T-helper 2 cell treated with Interferon-gamma antibody and Interleukin-4, amounts not matched to agents 5 μg/mL and 100 μg/mL, for 36 hours (primary cell): Measurements from ENCODE around the gene MGMT.

ENCODE experiments used
- DNase-seq: peaks from one replicate; pipeline ENCODE4 v3.0.0; 2021; ENCODE audit warnings: low spot score
- H3K27ac Mint-ChIP-seq: one replicate; pipeline ENCODE4 v1.8.0; 2021; ENCODE audit warnings: mild to moderate bottlenecking, mixed read lengths
- H3K27me3 Mint-ChIP-seq: one replicate; pipeline ENCODE4 v1.8.0; 2021; ENCODE audit warnings: low read depth, mixed read lengths
- H3K36me3 Mint-ChIP-seq: one replicate; pipeline ENCODE4 v1.8.0; 2021; ENCODE audit warnings: low read depth, mixed read lengths
- H3K4me1 Mint-ChIP-seq: one replicate; pipeline ENCODE4 v1.8.0; 2021; ENCODE audit warnings: low read depth, mixed read lengths
- H3K4me3 Mint-ChIP-seq: one replicate; pipeline ENCODE4 v1.8.0; 2022; ENCODE audit warnings: mild to moderate bottlenecking, moderate library complexity, mixed read lengths
- H3K9me3 Mint-ChIP-seq: one replicate; pipeline ENCODE4 v1.8.0; 2021; ENCODE audit warnings: mixed read lengths

The MGMT gene

DNA sequence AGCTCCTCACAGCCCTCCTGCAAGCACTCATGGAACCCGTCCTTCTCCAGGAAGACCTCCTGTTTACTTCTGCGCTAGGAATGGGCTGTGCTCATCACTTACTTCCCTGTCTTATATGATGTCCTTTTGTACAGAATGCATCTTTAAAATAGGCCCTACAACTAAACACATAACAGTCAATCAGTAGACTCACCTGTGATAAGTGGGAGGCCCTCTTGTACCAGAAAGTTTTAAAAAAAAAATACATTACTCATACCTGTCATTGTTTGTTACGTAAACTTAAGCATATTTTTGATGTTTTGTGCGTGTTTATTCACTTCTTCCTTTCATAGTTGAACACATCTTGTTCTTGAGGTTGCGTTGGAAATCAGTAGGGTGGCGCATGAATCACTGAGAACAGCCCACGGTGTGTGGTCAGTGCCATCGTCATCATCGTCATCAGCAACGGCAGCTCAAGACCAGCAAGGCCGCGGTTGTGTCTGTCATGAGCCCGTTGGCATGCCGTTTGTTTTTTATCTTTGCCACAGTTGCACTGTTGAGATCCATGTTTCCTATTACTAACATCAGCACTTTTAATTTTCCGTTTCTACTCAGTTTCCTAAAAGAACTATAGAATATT, 232.8 kb downstream of the MGMT start:
- no peak overlapping the region for H3K4me3 Mint-ChIP-seq
- no peak overlapping the region for H3K27ac Mint-ChIP-seq
- no peak for DNase-seq
- no peaks in the 10 kb centered on the region for H3K27me3 Mint-ChIP-seq
- H3K36me3 Mint-ChIP-seq = no peaks in the 10 kb centered on the region
- H3K4me1 Mint-ChIP-seq = peaks cover 2% of the 10 kb centered on the region
- H3K9me3 Mint-ChIP-seq = no peaks in the 10 kb centered on the region

DNA sequence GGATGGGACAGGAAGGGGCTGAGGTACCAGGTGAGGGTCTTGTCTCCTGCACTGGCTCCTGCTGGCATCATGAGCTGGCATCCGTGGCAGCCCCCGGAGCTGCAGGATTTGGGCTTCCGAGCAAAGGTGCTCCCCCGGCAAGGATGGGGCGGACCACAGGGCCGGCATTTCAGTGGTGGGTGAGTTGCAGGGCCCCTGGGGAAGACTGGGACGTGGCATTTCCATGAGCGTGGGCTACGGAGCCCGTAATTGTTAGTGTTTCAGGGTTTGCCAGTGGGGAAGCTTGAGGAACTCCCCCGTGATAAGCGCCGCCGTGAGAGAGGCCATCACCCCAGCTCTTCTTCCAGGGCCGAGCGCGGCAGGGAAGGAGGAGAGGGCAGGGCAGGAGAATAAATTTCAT, 235.6 kb downstream of the MGMT start:
- no peak for DNase-seq
- H3K4me1 Mint-ChIP-seq = peaks cover 2% of the 10 kb centered on the region
- no peaks in the 10 kb centered on the region for H3K27me3 Mint-ChIP-seq
- no peaks in the 10 kb centered on the region for H3K36me3 Mint-ChIP-seq
- no peak overlapping the region for H3K27ac Mint-ChIP-seq
- H3K9me3 Mint-ChIP-seq = no peaks in the 10 kb centered on the region
- no peak overlapping the region for H3K4me3 Mint-ChIP-seq

DNA sequence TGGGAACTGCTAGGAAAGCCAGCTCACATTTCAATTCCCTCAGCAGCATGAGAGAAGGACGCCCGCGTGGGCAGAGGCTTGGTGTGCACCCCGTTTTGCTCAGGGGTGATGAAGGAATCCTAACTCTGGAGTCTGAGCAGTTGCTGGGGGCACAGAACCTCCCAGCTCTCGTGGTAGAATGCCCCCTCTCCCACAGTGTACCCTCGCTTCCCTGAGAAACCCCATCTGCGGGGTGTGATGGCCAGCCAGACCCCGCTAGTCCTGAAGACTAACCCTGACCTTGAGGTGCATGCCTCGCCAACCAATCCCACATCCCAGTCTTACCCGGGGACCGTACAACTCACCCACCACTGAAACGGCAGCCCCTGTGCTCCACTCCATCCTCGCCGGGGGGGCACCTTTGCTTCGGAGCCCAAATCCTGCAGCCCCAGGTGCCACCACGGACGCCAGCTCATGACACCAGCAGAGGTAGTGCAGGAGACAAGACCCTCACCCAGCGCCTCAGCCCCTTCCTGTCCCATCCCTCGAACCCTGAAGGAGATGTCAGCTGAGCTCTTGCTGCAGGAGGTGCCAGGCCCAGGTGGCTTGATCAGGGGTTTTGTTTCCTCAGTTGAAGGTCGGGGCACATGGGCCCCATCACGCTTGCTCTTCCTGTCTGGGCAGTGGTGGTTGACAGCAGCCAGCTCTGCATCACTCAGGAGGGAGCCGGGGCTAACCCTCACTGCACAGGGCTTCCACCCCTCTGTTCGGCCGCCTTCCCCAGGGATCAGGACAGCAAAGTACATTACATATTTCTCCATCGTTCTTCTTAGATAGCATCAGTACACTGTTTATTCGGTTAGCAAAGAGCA, 236.5 kb downstream of the MGMT start:
- no peak overlapping the region for H3K4me3 Mint-ChIP-seq
- H3K36me3 Mint-ChIP-seq = no peaks in the 10 kb centered on the region
- DNase-seq = no peak
- no peak overlapping the region for H3K27ac Mint-ChIP-seq
- no peaks in the 10 kb centered on the region for H3K9me3 Mint-ChIP-seq
- no peaks in the 10 kb centered on the region for H3K27me3 Mint-ChIP-seq
- peaks cover 2% of the 10 kb centered on the region for H3K4me1 Mint-ChIP-seq

DNA sequence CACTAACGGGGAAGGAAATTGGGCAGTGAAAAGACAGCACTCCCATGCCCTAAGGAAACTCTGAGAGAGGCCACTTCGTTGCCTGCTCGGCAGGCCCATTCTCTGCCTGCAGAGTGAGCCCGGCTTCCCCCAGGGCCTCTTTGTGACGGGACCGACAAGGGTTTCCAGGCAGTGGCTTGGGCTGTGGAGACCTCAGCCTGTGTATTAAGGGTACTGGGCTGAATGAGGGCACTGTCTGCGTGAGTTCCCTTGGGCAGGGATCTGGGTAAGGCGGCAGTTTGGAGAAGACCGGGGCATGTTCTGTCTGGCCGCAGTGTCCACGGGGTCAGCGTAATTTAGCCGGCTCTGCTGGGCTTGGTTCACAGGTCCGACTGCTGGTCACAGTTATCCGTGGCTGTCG, 237.2 kb downstream of the MGMT start:
- Mint-ChIP-seq H3K4me3 (no peak overlapping the region), H3K4me1 (peaks cover 2% of the 10 kb centered on the region), H3K27me3 (no peaks in the 10 kb centered on the region), H3K27ac (no peak overlapping the region), H3K36me3 (no peaks in the 10 kb centered on the region), H3K9me3 (no peaks in the 10 kb centered on the region)
- DNase-seq = no peak

DNA sequence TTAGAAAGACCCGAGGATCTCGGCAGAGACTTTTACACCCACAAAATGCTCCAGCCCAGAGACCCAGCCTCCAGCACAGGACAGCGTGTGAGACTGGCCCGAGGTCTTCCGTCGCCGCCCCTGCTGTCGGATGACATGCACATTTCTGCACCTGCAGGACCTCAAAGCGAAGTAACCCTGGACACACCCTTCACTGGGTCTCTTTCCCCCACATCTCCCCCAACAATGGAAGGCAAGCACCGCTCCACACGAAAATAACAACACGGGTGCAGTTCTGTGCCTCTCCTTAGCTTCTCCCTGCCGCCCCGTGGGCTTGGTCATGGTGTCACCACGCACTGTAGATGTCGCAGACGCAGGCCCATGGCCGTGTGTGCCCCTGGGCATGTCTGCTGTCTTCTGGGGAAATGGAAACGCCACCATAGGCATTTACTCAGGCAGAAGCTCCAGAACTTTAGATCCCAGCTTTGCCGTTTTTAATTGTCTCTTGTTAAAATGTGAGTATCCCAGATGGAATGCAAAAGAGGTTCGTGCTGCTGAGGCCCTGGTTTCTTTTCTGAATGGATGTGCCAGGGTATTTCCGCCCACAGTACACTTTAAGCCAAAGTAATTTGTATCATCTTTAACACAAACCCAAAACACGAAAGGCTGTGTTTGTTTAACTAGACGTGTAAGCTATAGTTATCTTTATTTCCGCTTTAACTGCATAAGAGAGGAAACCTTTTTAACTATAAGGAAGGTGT, 237.9 kb downstream of the MGMT start:
- Mint-ChIP-seq H3K36me3 (no peaks in the 10 kb centered on the region), H3K9me3 (no peaks in the 10 kb centered on the region), H3K27ac (no peak overlapping the region), H3K27me3 (no peaks in the 10 kb centered on the region), H3K4me1 (peaks cover 2% of the 10 kb centered on the region), H3K4me3 (no peak overlapping the region)
- no peak for DNase-seq

DNA sequence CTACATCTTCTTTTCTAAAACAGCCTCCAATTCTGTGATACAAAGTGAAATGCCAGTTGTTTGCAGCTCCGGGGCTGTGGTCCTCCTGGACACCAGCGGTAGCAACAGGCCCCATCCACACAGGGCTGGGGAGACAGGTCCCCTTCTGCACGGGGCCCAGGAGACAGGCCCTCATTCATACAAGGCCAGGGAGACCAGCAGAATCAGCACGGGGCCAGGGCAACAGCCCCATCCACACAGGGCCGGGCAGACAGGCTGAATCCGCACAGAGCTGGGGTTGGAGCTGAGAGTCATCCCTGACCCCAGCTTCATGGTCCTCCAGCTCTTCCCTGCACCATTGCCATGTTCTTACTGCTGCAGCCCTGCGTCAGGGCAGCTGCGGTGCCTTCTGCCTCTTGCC, 238.6 kb downstream of the MGMT start:
- Mint-ChIP-seq H3K36me3 (no peaks in the 10 kb centered on the region), H3K9me3 (no peaks in the 10 kb centered on the region), H3K27me3 (no peaks in the 10 kb centered on the region), H3K4me3 (no peak overlapping the region), H3K27ac (no peak overlapping the region), H3K4me1 (peaks cover 2% of the 10 kb centered on the region)
- no peak for DNase-seq

DNA sequence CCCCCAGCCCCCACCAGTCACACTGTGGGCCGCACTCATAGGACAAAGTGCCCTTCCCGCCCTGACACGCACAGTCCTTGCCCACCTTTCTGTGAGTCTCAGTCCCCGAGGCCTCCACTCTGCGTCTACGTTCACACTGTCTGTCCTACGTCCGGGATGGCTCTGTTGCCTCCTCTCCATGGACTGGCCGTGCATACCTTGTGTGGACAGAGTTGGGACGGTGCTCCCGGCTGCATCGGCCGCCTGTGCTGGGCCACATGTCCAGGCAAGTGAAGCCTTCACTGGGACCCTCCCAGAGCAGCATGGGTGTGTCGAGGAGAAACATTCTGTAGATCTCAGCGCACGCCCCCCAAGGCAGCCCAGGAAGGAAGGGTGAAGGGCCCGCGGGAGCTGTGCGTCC, 239.0 kb downstream of the MGMT start:
- Mint-ChIP-seq H3K9me3 (no peaks in the 10 kb centered on the region), H3K27ac (no peak overlapping the region), H3K4me3 (no peak overlapping the region), H3K4me1 (peaks cover 2% of the 10 kb centered on the region), H3K27me3 (no peaks in the 10 kb centered on the region), H3K36me3 (no peaks in the 10 kb centered on the region)
- no peak for DNase-seq

DNA sequence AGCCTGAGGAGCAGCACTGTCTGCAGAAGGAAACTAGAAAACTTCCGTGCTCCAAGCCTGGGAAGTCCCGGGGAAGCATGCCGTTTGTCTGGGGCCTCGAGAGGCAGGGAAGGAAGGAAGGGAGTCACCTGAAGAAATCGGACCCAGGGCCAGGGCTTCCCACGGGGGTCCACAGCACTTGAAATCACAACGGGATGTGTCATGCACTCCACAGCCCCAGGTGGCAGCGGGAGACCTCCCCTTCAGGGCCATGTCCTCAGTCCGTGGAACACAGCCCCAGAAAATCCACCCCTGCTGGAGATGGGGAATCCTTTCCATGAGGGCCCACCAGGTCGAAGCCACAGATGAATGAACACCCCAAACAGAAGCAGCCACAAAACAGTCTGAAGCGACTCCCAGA, 239.5 kb downstream of the MGMT start:
- no peaks in the 10 kb centered on the region for H3K9me3 Mint-ChIP-seq
- no peak overlapping the region for H3K27ac Mint-ChIP-seq
- no peak overlapping the region for H3K4me3 Mint-ChIP-seq
- peaks cover 2% of the 10 kb centered on the region for H3K4me1 Mint-ChIP-seq
- H3K27me3 Mint-ChIP-seq = no peaks in the 10 kb centered on the region
- no peaks in the 10 kb centered on the region for H3K36me3 Mint-ChIP-seq
- DNase-seq = no peak

DNA sequence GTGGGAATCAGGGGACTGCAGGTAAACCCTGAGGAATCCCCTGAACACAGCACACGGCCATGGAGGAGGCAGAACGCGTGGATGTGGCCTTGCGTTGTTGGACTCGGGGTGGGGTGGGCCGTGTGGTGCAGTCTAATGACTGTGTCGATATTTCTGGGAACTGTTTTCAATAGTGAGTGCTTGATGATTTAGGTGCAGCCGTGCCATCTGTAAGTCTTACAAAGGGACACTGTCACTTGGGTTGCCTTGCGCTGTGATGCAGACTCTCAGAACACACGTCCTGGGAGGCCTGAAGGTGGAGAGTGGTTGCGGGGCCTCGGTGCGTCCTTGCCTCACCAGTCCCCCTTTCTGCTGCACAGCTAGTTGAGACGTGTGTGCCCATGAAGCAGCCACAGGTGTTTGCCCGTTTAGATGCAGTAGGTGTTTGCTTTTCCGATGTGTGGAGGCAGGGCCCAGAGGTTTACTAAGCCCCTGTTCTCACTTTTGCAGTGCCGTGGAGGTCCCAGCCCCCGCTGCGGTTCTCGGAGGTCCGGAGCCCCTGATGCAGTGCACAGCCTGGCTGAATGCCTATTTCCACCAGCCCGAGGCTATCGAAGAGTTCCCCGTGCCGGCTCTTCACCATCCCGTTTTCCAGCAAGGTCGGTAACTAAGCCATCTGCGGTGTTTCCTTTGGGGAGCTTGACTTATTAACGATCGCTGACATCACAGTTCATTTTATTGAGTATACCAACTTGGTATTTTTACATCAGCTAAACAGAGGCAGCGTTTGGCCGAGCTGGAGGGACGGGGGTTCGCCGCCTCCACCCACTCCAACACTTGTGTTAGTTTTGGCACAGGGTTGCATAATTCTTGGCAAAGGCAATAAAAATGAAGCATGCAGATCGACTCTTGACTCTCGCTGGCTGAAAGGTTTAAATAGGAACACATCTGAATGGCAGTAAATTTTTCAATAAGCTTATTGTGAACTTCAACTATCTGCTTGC, 240.7 kb downstream of the MGMT start:
- no peaks in the 10 kb centered on the region for H3K36me3 Mint-ChIP-seq
- no peak overlapping the region for H3K27ac Mint-ChIP-seq
- H3K27me3 Mint-ChIP-seq = no peaks in the 10 kb centered on the region
- DNase-seq = no peak
- H3K9me3 Mint-ChIP-seq = no peaks in the 10 kb centered on the region
- H3K4me1 Mint-ChIP-seq = peaks cover 2% of the 10 kb centered on the region
- H3K4me3 Mint-ChIP-seq = no peak overlapping the region

DNA sequence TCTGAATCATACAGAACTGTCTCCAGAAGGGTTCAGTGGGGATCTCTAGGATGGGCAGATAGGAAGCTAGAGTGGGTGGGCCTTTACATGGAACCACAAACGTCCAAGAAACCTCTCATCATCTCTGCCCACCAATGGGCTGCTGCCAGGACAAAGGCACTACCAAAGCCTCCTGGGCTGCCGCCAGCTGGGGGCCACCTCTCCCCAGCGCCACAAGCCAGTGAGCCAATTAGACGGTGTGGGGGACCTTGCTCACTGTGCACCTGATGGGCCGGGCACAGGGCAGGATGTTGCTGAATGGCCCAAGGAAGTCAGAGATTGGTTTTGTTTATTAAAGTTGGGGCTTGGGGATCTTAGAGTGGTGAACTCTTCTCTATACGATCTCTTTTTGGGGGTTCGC, 242.1 kb downstream of the MGMT start:
- DNase-seq = no peak
- Mint-ChIP-seq H3K27me3 (no peaks in the 10 kb centered on the region), H3K9me3 (no peaks in the 10 kb centered on the region), H3K36me3 (no peaks in the 10 kb centered on the region), H3K4me1 (no peaks in the 10 kb centered on the region), H3K27ac (no peak overlapping the region), H3K4me3 (no peak overlapping the region)

DNA sequence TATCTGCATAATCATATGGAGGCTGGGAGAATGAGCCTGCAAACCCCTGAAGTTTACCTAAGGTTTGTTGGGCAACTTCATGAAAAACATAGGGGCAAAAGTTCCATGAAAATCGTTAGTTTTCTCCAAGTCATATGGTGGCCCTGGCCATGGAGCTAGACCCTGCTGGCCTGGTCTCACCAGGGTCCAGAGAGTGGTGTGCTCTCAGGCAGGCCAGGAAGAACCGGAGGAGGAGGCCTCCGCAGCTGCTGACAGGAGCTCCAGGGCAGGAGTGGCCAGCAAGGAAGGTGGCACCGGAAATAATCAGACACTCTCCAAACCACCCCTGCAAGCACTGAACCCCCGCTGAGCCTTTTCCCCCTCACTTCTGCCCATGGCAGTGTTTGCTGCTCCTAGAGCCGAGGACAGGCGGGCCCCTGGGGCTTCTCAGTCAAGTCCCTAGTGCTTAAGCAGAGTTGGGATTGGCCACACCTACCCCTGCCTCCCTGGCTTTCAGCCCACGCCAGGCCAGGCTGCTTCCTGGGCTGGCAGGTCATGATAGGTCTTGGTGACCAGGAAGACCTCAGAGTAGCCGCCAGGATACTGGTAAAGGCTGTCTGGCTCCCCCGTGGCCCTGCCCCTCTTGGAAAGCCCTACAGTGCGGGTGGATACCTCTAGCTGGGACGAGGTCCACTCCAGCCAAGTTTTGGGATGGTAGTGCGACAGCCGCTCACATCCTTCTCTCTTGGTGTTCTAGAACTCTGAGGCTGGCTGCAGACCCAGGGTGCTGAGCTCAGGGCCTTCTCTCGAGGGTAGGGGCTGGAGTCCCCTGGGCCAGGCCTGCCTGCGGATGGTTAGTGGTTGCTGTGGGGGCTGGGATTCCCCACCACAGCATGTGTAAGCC, 242.8 kb downstream of the MGMT start:
- no peaks in the 10 kb centered on the region for H3K4me1 Mint-ChIP-seq
- H3K9me3 Mint-ChIP-seq = no peaks in the 10 kb centered on the region
- H3K36me3 Mint-ChIP-seq = no peaks in the 10 kb centered on the region
- no peak overlapping the region for H3K27ac Mint-ChIP-seq
- H3K27me3 Mint-ChIP-seq = no peaks in the 10 kb centered on the region
- H3K4me3 Mint-ChIP-seq = no peak overlapping the region
- DNase-seq = no peak

DNA sequence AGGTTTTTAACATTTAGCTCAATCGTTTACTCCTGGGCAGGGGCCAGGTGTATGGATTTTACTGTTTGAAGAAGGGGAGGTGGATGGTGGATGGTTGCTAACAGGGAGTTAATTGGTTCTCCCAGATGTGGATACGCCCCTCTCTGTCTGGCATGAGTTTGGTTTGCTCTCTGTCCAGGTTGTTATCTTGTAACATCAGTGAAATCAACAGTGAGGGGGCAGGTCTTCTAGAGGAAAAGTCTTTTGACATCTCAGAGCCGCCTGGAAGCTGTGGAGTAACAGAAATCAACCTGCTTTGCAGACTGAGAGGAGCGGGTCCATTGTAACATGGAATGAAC, 243.4 kb downstream of the MGMT start:
- H3K27me3 Mint-ChIP-seq = no peaks in the 10 kb centered on the region
- H3K4me1 Mint-ChIP-seq = no peaks in the 10 kb centered on the region
- DNase-seq = no peak
- no peaks in the 10 kb centered on the region for H3K36me3 Mint-ChIP-seq
- no peak overlapping the region for H3K27ac Mint-ChIP-seq
- H3K4me3 Mint-ChIP-seq = no peak overlapping the region
- H3K9me3 Mint-ChIP-seq = no peaks in the 10 kb centered on the region

DNA sequence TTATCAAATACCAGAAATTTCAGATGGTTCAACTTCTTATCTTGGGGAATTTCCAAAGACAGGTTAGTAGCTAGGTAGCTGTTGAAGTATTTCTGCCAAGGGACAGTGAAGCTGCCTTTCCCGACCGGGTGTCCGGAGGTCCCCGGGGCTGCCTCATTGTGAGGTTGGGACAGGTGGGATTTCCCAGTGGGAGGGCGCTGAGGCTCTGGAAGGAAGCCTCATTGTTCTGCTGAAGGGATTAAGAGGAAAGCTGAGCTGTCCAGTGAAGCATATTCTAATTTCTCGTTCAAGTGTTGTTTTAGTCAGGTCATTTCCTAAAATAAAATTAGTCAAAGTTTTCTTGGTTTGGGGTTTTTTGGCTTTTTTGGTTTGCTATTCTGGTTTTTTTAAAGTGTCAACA, 244.2 kb downstream of the MGMT start:
- DNase-seq = no peak
- no peak overlapping the region for H3K4me3 Mint-ChIP-seq
- no peaks in the 10 kb centered on the region for H3K9me3 Mint-ChIP-seq
- H3K36me3 Mint-ChIP-seq = no peaks in the 10 kb centered on the region
- H3K27me3 Mint-ChIP-seq = no peaks in the 10 kb centered on the region
- no peak overlapping the region for H3K27ac Mint-ChIP-seq
- no peaks in the 10 kb centered on the region for H3K4me1 Mint-ChIP-seq
